Uterus (tissue), 2 donors: Measurements from ENCODE around the gene PIK3CB.

Experiments used
- CTCF ChIP-seq, 4 experiments: fragments of 200-600 bp in 2 of 4; fragments of 450-650 bp in 2 of 4; sonication (generic) in 2 of 4; IDR thresholded peaks; one replicate each; pipeline ENCODE4 v1.5.1; 2016 to 2019; ENCODE audit warnings: antibody characterized with exemption in 4 of 4, mild to moderate bottlenecking in 2 of 4, moderate library complexity in 1 of 4
- POLR2A ChIP-seq, 2 donors: fragments of 450-650 bp; IDR thresholded peaks; one replicate each; pipeline ENCODE4 v1.6.1; 2016; ENCODE audit warnings: antibody characterized with exemption in 2 of 2, mild to moderate bottlenecking in 1 of 2, moderate library complexity in 1 of 2

GRCh38 chr3:138767498-138768104 lies 67.1 kb downstream of the PIK3CB start:
- no peak for TF ChIP-seq CTCF (IDR thresholded peaks at IDR 0.05)
- no peak for TF ChIP-seq POLR2A (IDR thresholded peaks at IDR 0.05)
